GM21360 (cell line): Measurements from ENCODE around the gene PDE4A.

Experiments
- ATAC-seq: cut with Tn5 transposase; IDR thresholded peaks from one replicate; pipeline ENCODE4 v1.9.1; 2021; ENCODE audit warnings: mild to moderate bottlenecking, moderate library complexity; ENCODE audit not compliant: unreplicated experiment

The PDE4A gene

DNA sequence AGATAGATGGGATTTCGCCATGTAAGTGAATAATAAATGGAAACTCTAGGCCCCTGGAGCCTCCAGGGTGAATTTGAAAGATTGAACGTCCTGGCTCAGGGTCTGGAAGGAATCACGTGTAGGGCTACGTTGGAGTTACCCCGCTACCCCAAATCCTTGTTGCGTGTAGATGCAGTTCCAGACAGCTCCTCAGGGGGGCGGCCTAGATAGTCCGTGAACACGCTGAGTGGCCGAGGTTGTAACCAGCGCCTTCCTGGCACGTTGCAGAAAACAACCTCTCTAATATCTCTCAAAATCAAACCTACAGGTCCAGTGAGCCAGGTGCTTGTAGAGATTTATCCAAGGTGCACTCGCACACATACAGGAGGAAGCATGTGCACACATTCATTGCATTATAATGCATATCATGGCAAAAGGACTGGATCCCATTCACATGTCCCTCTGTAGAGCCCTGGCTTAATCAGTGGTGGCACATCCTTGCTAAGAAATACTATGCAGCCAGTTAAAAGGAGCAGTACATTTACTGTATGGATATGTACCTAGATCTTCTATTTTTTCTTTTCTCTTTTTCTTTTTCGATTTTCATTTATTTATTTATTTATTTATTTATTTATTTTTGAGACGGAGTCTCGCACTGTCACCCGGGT, 85.4 kb downstream of the PDE4A start:
- no peak for ATAC-seq

GRCh38 chr19:10508036-10508435, 87.7 kb downstream of the PDE4A start:
- ATAC-seq, result no peak

GRCh38 chr19:10508707-10509106, 88.4 kb downstream of the PDE4A start:
- ATAC-seq, result no peak

- no peak for ATAC-seq
These were observed 90.0 kb downstream of the PDE4A start for GRCh38 chr19:10510301-10510802.

GRCh38 chr19:10513223-10513622, 92.9 kb downstream of the PDE4A start:
- ATAC-seq, result no peak

DNA sequence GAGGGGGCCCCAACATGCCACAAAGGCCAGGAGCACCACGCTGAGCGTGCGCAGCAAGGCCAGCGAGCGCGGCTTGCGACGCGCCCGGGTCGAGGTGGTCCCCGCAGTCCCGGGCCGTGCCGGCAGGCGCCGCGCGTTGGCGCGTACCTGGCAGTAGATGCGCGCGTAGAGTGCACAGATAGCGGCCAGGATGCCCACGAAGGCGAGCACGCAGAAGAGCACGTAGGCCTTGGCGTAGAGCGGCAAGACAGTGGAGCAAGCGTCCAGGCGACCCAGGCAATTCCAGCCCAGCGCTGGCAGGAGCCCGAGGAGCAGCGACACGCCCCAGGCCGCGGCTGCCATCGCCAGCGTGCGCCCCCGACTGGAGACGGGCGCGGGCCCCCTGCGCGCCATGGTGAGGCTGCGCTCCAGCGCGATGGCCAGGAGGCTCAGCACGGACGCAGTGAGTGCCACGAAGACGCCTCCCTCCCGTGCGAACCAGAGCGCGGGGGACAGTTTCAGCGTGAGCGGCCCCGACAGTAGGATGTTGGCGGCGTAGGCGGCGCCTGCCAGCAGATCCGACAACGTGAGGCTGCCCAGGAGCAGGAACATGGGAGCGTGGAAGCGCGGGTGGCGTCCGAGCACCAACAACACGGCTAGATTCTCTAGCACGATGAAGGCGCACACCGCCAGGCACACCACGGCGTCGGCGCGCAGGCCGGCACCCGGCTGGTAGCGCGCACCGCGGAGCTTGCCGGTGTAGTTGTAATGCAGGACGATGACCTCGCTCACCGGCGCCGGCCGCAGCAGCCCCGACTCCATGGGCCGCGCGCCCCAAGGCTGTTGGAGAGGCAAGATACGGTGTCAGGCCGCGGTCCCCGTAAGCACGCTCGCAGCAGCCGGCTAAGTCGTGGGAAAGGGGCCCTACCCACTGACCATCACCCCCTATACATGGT, 94.1 kb downstream of the PDE4A start:
- no peak for ATAC-seq

GRCh38 chr19:10516064-10516385, 95.7 kb downstream of the PDE4A start:
- no peak for ATAC-seq

DNA sequence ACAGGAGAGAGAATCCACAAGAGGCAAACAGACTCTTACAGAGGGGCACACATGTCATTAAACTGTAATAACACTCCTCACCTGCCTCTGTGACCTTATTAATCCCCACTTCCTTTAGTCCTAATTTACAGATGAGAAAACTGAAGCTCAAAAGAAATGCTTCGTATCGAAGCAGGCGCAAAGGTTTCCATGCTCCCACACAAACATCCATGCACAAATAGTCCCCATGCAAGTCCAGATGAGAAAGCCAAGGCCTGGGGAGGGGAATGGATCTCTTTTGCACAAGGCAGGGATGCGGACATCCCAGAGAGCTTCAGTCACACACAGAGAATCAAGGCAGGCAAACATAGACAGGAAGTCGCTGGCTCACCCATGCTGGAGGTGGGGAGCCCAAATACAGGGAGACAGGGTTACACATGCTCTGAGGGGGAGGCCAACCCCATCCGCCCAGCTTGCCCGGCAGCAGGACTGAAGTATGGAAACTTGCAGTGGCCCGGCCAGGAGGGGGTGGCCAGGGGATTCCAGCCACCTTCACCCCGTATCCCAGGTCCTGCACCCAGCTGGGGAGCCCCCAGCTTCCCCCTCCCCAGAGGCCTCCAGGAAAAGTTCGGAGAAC, 96.4 kb downstream of the PDE4A start:
- ATAC-seq, result no peak

GRCh38 chr19:10517361-10517759, 97.0 kb downstream of the PDE4A start, which contains the start of gene S1PR5:
Gene S1PR5 (minus strand): TSS chr19:10517447. CDS start chr19:10515011, 2,436 bp downstream.
- ATAC-seq, result no peak

DNA sequence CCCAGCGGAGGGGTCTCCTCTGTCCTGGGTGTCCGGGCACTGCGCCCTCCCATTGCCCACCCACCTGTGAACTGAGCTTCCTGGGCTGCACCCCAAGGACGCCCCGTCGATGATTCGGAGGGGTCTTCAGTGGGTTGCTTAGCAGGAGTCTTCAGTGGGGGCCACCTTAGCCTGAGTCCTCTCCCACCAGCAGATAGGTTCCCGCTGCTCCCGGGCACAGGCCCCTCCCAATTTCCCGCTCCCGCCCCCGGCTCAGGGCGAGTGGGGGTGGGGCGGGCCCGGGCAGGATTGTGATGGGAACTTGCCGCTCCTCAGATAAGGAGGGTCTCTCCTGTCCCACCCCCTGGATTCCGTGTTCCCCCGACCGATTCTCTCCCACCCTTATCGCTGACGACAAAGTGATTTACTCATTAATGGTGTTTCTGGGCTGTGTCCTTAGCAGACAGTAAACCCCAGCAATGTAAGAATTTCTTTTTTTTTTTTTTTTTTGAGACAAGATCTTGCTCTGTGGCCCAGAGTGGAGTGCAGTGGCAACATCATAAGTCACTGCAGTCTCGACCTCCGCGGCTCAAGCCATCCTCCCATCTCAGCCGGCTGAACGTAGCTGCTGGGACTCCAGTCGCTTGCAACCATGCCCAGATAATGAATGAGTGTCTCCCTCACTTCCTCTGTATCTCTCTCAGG, 97.6 kb downstream of the PDE4A start:
- ATAC-seq, result no peak

- no peak for ATAC-seq
These were observed 98.4 kb downstream of the PDE4A start for GRCh38 chr19:10518444-10519361.
